Brain microvascular endothelial cell (primary cell): Measurements from ENCODE around the gene MRPL45.

Experiments
- DNase-seq: peaks from one replicate; pipeline ENCODE4 v3.0.0-alpha.2; 2020
- H3K27ac ChIP-seq: fragments of 250-450 bp; sonication (Bioruptor Pico); 2 replicates; pipeline ENCODE4 v1.5.1; 2020; ENCODE audit warnings: mild to moderate bottlenecking, moderate library complexity
- H3K27me3 ChIP-seq: fragments of 250-450 bp; sonication (Bioruptor Pico); replicated peaks from 2 replicates; pipeline ENCODE4 v1.5.1; 2020; ENCODE audit warnings: mild to moderate bottlenecking
- H3K36me3 ChIP-seq: fragments of 250-450 bp; sonication (Bioruptor Pico); replicated peaks from 2 replicates; pipeline ENCODE4 v1.5.1; 2020; ENCODE audit warnings: mild to moderate bottlenecking
- H3K4me3 ChIP-seq: 2 replicates; pipeline ENCODE4 v1.5.1; 2011; ENCODE audit warnings: low read depth, mild to moderate bottlenecking, control low read depth, low read length, moderate library complexity
- in situ Hi-C: cut with HindIII; loops from 2 replicates; pipeline ENCODE4 v1.10.0; 2017; ENCODE audit warnings: low sequenced_read_pairs, low pct_ligation_motif_present
- TF ChIP-seq, protein P1 (sequence below): IDR thresholded peaks from 2 replicates; pipeline ENCODE4 v1.5.1; 2011; ENCODE audit warnings: low read depth, mild to moderate bottlenecking, moderate library complexity, low read length, control low read depth, inconsistent platforms; ENCODE audit errors: missing control alignments

The MRPL45 gene

DNA sequence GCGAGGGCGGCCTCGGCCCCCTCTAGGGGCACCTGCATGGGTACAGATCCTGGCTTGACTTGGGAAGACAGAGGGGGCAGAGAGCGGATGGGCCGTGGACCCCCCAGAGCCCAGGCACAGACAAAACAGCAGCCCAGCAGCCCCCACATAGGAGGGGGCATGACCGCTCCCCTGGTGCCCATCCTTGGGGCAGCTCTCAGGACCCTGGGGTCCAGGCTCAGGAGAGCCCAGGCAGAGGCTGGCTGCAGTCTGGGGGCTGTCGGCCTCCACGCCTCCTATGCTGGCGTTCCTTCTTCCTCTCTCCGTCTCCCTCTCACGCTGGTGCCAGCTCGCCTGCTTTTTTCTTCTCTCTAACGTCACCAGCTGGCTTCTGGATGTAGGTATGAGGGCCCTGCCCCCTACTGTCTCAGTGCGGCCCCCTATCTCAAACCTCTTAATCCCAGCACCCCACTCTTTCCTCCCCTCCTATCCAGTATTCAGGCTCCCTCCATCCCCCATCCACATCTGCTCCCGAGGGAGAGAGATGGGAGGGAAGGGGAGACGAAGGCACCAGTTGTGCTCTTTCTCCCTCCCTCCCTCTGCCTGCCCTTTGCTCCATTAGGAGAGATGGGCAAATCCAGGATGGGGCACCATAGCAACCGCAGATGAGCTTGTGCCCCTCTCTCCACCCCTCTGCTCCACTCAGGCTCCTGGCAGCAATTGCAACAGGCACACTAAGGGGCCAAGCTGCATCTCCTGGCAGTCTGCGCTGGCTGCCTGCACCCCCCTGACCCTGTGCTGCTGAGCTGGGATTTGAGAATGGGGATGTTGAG is 46.8 kb downstream of the MRPL45 start, which contains the start of gene GPR179:
Gene GPR179, minus strand, starts transcription at position 349 of the 812 bp plus-strand sequence. Its CDS starts 167 bp downstream, at position 182.
- H3K4me3 ChIP-seq: no peak within 1 kb of the TSS
- TF ChIP-seq, protein P1, sequence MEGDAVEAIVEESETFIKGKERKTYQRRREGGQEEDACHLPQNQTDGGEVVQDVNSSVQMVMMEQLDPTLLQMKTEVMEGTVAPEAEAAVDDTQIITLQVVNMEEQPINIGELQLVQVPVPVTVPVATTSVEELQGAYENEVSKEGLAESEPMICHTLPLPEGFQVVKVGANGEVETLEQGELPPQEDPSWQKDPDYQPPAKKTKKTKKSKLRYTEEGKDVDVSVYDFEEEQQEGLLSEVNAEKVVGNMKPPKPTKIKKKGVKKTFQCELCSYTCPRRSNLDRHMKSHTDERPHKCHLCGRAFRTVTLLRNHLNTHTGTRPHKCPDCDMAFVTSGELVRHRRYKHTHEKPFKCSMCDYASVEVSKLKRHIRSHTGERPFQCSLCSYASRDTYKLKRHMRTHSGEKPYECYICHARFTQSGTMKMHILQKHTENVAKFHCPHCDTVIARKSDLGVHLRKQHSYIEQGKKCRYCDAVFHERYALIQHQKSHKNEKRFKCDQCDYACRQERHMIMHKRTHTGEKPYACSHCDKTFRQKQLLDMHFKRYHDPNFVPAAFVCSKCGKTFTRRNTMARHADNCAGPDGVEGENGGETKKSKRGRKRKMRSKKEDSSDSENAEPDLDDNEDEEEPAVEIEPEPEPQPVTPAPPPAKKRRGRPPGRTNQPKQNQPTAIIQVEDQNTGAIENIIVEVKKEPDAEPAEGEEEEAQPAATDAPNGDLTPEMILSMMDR: no peak
- H3K27ac ChIP-seq: no peak within 1 kb of the TSS
- H3K36me3 ChIP-seq: no peaks in the 10 kb centered on the region
- H3K27me3 ChIP-seq: no peaks in the 10 kb centered on the region
- no peak for DNase-seq
- in situ Hi-C loops: no loop called here

DNA sequence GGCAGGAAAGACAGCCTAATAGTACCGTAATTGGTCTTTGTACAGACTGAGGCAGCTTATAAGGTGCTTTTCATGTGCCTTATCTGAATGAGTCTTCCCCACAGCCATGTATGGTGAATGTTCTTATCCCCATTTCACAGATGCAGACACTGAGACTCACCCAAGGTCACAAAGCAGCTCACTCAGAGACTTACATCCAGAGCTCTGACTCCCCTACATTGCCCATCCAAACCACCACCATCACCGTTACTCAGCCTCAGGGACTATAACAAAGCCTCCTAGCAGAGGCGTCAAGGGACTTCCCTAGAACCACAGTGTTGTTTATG is 47.4 kb downstream of the MRPL45 start:
- H3K27ac ChIP-seq: no peak overlapping the region
- no peak for DNase-seq
- in situ Hi-C loops: no loop called here
- H3K36me3 ChIP-seq: no peaks in the 10 kb centered on the region
- H3K27me3 ChIP-seq: no peaks in the 10 kb centered on the region
- TF ChIP-seq, protein P1: no peak
- no peak overlapping the region for H3K4me3 ChIP-seq

DNA sequence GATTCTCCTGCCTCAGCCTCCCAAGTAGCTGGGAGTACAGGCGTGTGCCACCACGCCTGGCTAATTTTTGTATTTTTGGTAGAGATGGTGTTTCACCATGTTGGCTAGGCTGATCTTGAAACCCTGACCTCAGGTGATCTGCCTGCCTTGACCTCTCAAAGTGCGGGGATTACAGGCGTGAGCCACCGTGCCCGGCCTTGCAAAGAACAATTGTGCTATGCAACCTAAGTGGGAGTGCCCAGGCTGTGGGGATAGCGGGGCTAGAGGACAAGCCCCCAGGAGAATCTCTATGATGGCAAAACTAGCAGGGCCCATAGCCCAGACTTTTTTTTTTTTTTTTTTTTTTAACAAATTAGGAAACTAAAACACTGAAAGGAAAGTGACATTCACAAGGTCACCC is 48.8 kb downstream of the MRPL45 start:
- in situ Hi-C loops: no loop called here
- Histone ChIP-seq H3K27ac (no peak overlapping the region), H3K36me3 (no peaks in the 10 kb centered on the region), H3K4me3 (no peak overlapping the region), H3K27me3 (no peaks in the 10 kb centered on the region)
- TF ChIP-seq, protein P1: no peak
- no peak for DNase-seq

DNA sequence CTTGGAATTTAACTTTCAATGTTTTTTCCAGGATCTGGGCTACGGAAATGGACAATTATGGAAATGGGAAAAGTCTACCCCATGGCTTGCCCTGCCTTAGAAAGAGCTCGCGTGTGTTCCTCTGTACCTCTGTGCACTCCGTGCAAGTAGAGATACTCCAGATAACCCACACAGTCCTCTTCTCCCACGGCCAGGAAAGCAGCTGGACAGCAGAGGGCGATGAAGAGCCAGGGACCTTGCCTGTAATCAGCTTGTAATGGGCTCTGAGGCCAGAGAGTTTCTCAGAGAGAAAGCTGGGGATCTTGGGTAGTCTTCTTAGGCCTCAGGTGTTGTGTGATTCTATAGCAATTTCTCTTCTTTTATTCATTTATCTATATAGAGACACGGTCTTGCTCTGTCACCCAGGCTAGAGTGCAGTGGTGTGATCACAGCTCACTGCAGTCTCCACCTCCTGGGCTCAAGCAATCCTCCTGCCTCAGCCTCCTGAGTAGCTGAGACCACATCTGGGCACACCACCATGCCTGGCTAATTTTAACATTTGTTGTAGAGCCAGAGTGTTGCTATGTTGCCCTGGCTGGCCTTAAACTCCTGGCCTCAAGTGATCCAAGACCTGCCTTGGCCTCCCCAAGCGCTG is 52.2 kb downstream of the MRPL45 start:
- Histone ChIP-seq H3K4me3 (no peak overlapping the region), H3K36me3 (no peaks in the 10 kb centered on the region), H3K27me3 (no peaks in the 10 kb centered on the region), H3K27ac (no peak overlapping the region)
- TF ChIP-seq, protein P1: peak; percentile 99
- peak; percentile 81 for DNase-seq
- in situ Hi-C loops: no loop called here

DNA sequence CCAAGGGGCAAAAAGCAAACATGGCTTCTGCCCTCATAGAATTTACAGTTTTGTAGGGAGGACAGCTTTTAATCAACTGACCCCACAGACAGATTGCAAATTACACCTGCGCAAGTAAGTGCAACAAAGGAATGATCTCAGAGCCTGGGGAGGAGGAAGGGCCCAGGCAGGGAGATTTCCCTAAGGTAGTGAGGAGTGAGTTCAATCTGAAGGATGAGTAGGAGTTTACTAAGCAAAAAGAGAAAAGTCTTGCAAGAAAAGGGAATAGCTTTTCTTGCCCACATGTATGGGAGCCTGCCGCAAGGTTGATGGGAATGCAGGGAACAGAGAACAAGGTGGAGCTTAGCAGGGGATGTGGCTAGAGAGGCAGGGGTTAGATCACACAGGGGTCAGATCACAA is 53.1 kb downstream of the MRPL45 start:
- in situ Hi-C loops: no loop called here
- Histone ChIP-seq H3K4me3 (no peak overlapping the region), H3K27me3 (no peaks in the 10 kb centered on the region), H3K36me3 (no peaks in the 10 kb centered on the region), H3K27ac (no peak overlapping the region)
- no peak for DNase-seq
- TF ChIP-seq, protein P1: no peak
